Stomach (tissue), 9 donors: ENCODE data around the gene ZFP69B. TPM values are rescaled to one million over a fixed set of nuclear protein-coding genes. Genes with fewer than 3 reads are reported as not detected.

Source experiments
- DNase-seq, 2 donors: peaks; one replicate each; pipeline versions ENCODE4 v3.0.0 to v3.0.0-alpha.2; 2013 to 2019
- H3K27ac ChIP-seq, 5 donors: fragments of 200-600 bp in 4 of 5; sonication (generic) in 4 of 5; one replicate each; pipeline ENCODE4 v1.5.1; 2013 to 2019; ENCODE audit warnings: mild to moderate bottlenecking in 1 of 5, moderate library complexity in 1 of 5
- H3K27me3 ChIP-seq, 3 donors: fragments of 200-600 bp; sonication (generic); one replicate each; pipeline ENCODE4 v1.5.1; 2017 to 2019; ENCODE audit warnings: mixed run types in 1 of 3
- H3K36me3 ChIP-seq, 4 donors: fragments of 200-600 bp; sonication (generic); 1 replicate in 3 of 4; 2 replicates in 1 of 4; pipeline ENCODE4 v1.5.1; 2016 to 2019
- H3K4me1 ChIP-seq, 4 donors: fragments of 200-600 bp; sonication (generic); one replicate each; pipeline ENCODE4 v1.5.1; 2016 to 2019
- H3K4me3 ChIP-seq, 4 donors: fragments of 200-600 bp; sonication (generic) in 3 of 4; one replicate each; pipeline ENCODE4 v1.5.1; 2016 to 2019; ENCODE audit warnings: mild to moderate bottlenecking in 1 of 4
- H3K9me3 ChIP-seq, 4 donors: fragments of 200-600 bp; sonication (generic); one replicate each; pipeline ENCODE4 v1.5.1; 2016 to 2019
- EP300 ChIP-seq: sonication (generic); formaldehyde crosslinking; IDR thresholded peaks from one replicate; pipeline ENCODE4 v1.6.1; 2017; ENCODE audit warnings: antibody characterized with exemption
- POLR2A ChIP-seq, 4 donors: fragments of 450-650 bp; IDR thresholded peaks; one replicate each; pipeline ENCODE4 v1.6.1; 2016; ENCODE audit warnings: antibody characterized with exemption in 4 of 4, control low read depth in 2 of 4, mild to moderate bottlenecking in 1 of 4, moderate library complexity in 1 of 4
- POLR2AphosphoS5 ChIP-seq, 3 donors: sonication (generic); formaldehyde crosslinking; IDR thresholded peaks; one replicate each; pipeline ENCODE4 v1.6.1; 2016; ENCODE audit warnings: antibody characterized with exemption in 3 of 3
- WGBS, 5 donors: extraction: QIAGEN DNeasy Blood & Tissue Kit in 3 of 5; methylation state at CpG; one replicate each; pipeline versions ENCODE4 v1.1.5 to v1.1.7; 2013 to 2018; 5-methylcytosine and 5-hydroxymethylcytosine counted together
- intact Hi-C: fragments of 100-400 bp; cut with DNase I; formaldehyde crosslinking; loops from one replicate; pipeline ENCODE4 v1.15.1; 2023; ENCODE audit warnings: low total_unique reads
- polyA plus RNA-seq, 3 donors: library from polyadenylated mRNA; stranded (reverse); fragments of 200-250 nt; gene quantifications; one replicate each; pipeline ENCODE4 v1.2.3, GENCODE V29; 2013
- total RNA-seq, 5 donors: library from RNA; depleted of rRNA; stranded (reverse); fragments of >200 nt; gene quantifications; one replicate each; pipeline versions ENCODE4 v1.1.0 to v1.2.3, GENCODE V29; 2014 to 2016
- TF ChIP-seq, protein P1 (sequence below), 7 experiments: fragments of 450-650 bp in 4 of 7; fragments of 200-600 bp in 3 of 7; sonication (generic) in 3 of 7; IDR thresholded peaks; one replicate each; pipeline ENCODE4 v1.5.1; 2016 to 2019; ENCODE audit warnings: antibody characterized with exemption in 7 of 7, control low read depth in 2 of 7, mild to moderate bottlenecking in 1 of 7
- donor health status: healthy with polysubstance abuse.
- donor health status: Bipolar disorder and iron deficiency.
- donor health status: healthy.

The ZFP69B gene
- total and polyA plus RNA-seq, 8 donors: 0.35 to 2.0 (median 0.81) TPM; not detected in 3

DNA sequence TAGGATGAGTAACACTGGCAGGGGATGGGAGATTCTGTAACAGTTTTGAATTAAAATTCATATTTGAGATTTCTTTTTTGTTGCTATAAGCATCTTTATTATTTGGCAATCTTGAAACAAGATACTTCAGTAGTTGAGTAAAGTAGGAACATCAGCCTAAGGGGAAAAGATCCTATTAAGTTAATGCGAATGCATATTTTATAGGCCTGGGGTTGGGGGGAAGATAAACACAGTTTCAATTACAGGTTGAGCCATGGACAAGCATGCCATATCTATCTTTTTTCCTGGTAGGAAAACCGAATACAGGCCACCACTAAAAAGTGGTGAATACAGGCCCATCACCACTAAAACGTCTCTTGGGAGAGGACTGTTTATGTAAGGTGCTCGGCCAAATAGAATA, 44.5 kb upstream of the ZFP69B start:
- WGBS, 5 donors: 64 to 76% (median 67%) methylated on average over 4 of the region's 4 CpGs
- TF ChIP-seq POLR2A (IDR thresholded peaks at IDR 0.05): no peak
- TF ChIP-seq EP300: no peak
- TF ChIP-seq, protein P1, sequence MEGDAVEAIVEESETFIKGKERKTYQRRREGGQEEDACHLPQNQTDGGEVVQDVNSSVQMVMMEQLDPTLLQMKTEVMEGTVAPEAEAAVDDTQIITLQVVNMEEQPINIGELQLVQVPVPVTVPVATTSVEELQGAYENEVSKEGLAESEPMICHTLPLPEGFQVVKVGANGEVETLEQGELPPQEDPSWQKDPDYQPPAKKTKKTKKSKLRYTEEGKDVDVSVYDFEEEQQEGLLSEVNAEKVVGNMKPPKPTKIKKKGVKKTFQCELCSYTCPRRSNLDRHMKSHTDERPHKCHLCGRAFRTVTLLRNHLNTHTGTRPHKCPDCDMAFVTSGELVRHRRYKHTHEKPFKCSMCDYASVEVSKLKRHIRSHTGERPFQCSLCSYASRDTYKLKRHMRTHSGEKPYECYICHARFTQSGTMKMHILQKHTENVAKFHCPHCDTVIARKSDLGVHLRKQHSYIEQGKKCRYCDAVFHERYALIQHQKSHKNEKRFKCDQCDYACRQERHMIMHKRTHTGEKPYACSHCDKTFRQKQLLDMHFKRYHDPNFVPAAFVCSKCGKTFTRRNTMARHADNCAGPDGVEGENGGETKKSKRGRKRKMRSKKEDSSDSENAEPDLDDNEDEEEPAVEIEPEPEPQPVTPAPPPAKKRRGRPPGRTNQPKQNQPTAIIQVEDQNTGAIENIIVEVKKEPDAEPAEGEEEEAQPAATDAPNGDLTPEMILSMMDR (IDR thresholded peaks at IDR 0.05): no peak
- TF ChIP-seq POLR2AphosphoS5 (IDR thresholded peaks at IDR 0.05): no peak
- H3K4me1 ChIP-seq: peaks cover 0 to 45% (median 20%) of the 10 kb centered on the region in 4 donors
- H3K27ac ChIP-seq: no peak overlapping the region
- H3K4me3 ChIP-seq: no peak overlapping the region
- DNase-seq: no peak
- intact Hi-C loops: loop anchor here (10.0 kb wide), 1 partner anchor 261 kb away; no protein-coding TSS in a partner anchor
- H3K27me3 ChIP-seq: no peaks in the 10 kb centered on the region
- peaks cover 12 to 41% (median 34%) of the 10 kb centered on the region in 4 donors for H3K36me3 ChIP-seq
- H3K9me3 ChIP-seq: no peaks in the 10 kb centered on the region

DNA sequence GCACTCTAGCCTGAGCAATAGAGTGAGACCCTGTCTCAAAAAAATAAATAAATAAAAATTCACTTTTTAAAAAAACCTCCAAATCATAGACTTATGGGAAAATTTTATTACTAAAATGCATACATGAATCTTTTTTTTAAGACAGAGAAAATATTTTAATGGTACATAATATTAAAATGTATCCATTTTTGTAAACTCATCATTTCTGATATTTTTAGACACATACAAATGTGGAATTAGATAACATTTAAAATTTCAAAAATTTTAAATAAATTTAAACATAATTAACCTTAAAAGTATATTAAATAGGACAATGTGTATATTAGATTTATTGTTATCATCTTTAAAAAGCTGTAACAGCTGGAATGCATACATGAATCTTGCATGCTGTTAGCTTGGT, 42.8 kb upstream of the ZFP69B start:
- Histone ChIP-seq H3K4me1 (peaks cover 0 to 29% (median 15%) of the 10 kb centered on the region in 4 donors), H3K27ac (no peak overlapping the region), H3K27me3 (no peaks in the 10 kb centered on the region), H3K36me3 (peaks cover 12 to 57% (median 44%) of the 10 kb centered on the region in 4 donors), H3K9me3 (no peaks in the 10 kb centered on the region), H3K4me3 (no peak overlapping the region)
- no peak for DNase-seq
- intact Hi-C loops: loop anchor here (10.0 kb wide), 1 partner anchor 263 kb away; no protein-coding TSS in a partner anchor
- TF ChIP-seq EP300 (no peak), POLR2A (IDR thresholded peaks at IDR 0.05) (no peak), POLR2AphosphoS5 (IDR thresholded peaks at IDR 0.05) (no peak)
- TF ChIP-seq, protein P1 (IDR thresholded peaks at IDR 0.05): no peak

- intact Hi-C loops: loop anchor here (10.0 kb wide), 1 partner anchor 265 kb away; no protein-coding TSS in a partner anchor
- DNase-seq: no peak
- Histone ChIP-seq H3K4me3 (no peak overlapping the region), H3K27ac (no peak overlapping the region), H3K27me3 (no peaks in the 10 kb centered on the region), H3K4me1 (peaks cover 0 to 9% (median 6%) of the 10 kb centered on the region in 4 donors), H3K9me3 (no peaks in the 10 kb centered on the region), H3K36me3 (peaks cover 26 to 77% (median 65%) of the 10 kb centered on the region in 4 donors)
- TF ChIP-seq POLR2A (IDR thresholded peaks at IDR 0.05): no peak
- TF ChIP-seq, protein P1 (IDR thresholded peaks at IDR 0.05): no peak
- TF ChIP-seq EP300: no peak
- TF ChIP-seq POLR2AphosphoS5 (IDR thresholded peaks at IDR 0.05): no peak
- 84 to 94% (median 86%) methylated on average over 4 of the region's 4 CpGs for WGBS, 5 donors
These were observed 40.8 kb upstream of the ZFP69B start for GRCh38 chr1:40409467-40409866.

DNA sequence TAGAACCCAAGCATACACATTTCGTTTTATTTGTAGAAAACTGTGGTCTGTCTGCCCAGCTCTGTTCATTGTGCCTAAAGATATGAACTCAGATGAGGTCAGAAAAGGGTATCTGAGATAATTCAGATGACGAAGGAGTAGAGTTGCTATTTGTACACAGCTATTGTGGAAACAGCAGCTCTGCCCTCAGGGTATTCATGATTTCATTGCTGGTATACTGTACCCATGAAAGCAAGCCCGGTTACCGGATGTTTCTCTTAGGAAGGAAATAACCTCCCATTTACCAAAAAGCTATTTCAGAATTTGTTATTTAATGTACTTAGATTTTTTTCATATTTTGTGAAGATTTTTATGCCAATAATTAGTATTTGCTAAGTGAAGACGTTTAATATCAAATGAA, 39.0 kb upstream of the ZFP69B start:
- no peak for DNase-seq
- Histone ChIP-seq H3K27me3 (no peaks in the 10 kb centered on the region), H3K4me3 (no peak overlapping the region), H3K36me3 (peaks cover 42 to 95% (median 83%) of the 10 kb centered on the region in 4 donors), H3K4me1 (no peaks in the 10 kb centered on the region), H3K9me3 (no peaks in the 10 kb centered on the region), H3K27ac (no peak overlapping the region)
- intact Hi-C loops: no loop called here
- 77 to 83% (median 79%) methylated on average over 5 of the region's 5 CpGs for WGBS, 5 donors
- TF ChIP-seq, protein P1 (IDR thresholded peaks at IDR 0.05): no peak
- TF ChIP-seq EP300 (no peak), POLR2A (IDR thresholded peaks at IDR 0.05) (no peak), POLR2AphosphoS5 (IDR thresholded peaks at IDR 0.05) (no peak)
